Effector memory CD8-positive, alpha-beta T cell (primary cell): ENCODE data around the gene AMOTL2.

Experiments
- ATAC-seq: fragments of 150-1000 bp; cut with Tn5 transposase; replicated peaks from 2 replicates; pipeline ENCODE4 v1.10.0; 2021; ENCODE audit warnings: mild to moderate bottlenecking, moderate library complexity
- DNase-seq, 3 experiments: peaks; one replicate each; pipeline ENCODE4 v3.0.0; 2021
- H3K27ac Mint-ChIP-seq, 2 donors: one replicate each; pipeline ENCODE4 v1.8.0; 2022; ENCODE audit warnings: mild to moderate bottlenecking in 2 of 2, mixed read lengths in 2 of 2, moderate library complexity in 2 of 2
- H3K27me3 Mint-ChIP-seq, 2 donors: one replicate each; pipeline ENCODE4 v1.8.0; 2022; ENCODE audit warnings: mixed read lengths in 2 of 2
- H3K36me3 Mint-ChIP-seq: one replicate; pipeline ENCODE4 v1.8.0; 2022; ENCODE audit warnings: mild to moderate bottlenecking, moderate library complexity, mixed read lengths; ENCODE audit not compliant: insufficient read depth
- H3K4me1 Mint-ChIP-seq, 2 donors: one replicate each; pipeline ENCODE4 v1.8.0; 2022; ENCODE audit warnings: low read depth in 2 of 2, mixed read lengths in 2 of 2
- H3K4me3 Mint-ChIP-seq, 2 donors: one replicate each; pipeline ENCODE4 v1.8.0; 2022; ENCODE audit warnings: mild to moderate bottlenecking in 2 of 2, mixed read lengths in 2 of 2, moderate library complexity in 2 of 2
- H3K9me3 Mint-ChIP-seq, 2 donors: one replicate each; pipeline ENCODE4 v1.8.0; 2022; ENCODE audit warnings: mixed read lengths in 2 of 2

Gene AMOTL2

DNA sequence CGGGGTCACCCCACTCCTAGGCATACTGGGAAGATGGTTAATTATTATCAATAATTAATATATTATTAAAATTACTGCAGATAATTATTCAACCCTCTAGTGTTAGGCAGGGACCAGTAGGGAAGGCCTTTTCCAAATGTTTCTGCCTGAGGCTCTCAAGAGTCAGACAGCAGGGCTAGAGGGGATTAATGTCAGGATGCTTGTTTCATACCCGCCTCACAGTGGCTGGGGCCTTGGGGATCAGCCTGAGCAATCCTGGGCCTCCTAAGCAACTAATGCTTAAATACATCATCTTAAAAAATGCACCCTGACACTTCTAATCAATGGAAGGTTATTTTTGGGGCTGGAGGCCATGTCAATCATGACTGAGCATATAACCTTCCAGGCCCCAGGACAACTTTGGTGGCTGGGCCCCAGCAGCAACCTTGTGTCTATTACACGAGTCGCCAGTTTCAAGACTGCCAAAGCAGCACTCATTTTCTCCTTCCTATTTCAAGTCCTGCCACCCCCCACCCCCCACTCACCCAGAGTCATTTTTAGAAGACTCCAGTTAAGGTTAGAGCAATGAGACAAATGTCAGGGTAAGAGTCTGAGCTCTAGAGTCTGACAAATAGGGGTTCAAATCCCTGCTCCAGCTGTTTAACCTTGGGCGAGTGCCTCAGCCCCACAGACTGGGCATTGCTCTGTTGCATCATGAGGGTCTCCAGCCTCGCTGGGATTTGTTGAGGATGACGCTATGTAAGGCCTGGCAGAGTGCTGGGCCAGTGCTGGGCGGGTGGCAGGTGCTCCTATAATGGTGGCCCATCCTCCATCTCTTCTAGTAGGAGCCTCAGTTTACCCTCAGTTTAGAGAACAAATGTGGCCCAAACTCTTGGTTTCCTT, 6.1 kb downstream of the AMOTL2 start:
- H3K27me3 Mint-ChIP-seq = peaks cover 5 to 12% of the 10 kb centered on the region in 2 donors
- no peak for DNase-seq
- peaks cover 4% of the 10 kb centered on the region for H3K36me3 Mint-ChIP-seq
- H3K4me1 Mint-ChIP-seq = peaks cover 20 to 23% of the 10 kb centered on the region in 2 donors
- no peaks in the 10 kb centered on the region for H3K9me3 Mint-ChIP-seq
- H3K4me3 Mint-ChIP-seq = no peak overlapping the region
- H3K27ac Mint-ChIP-seq = no peak overlapping the region
- no peak for ATAC-seq

DNA sequence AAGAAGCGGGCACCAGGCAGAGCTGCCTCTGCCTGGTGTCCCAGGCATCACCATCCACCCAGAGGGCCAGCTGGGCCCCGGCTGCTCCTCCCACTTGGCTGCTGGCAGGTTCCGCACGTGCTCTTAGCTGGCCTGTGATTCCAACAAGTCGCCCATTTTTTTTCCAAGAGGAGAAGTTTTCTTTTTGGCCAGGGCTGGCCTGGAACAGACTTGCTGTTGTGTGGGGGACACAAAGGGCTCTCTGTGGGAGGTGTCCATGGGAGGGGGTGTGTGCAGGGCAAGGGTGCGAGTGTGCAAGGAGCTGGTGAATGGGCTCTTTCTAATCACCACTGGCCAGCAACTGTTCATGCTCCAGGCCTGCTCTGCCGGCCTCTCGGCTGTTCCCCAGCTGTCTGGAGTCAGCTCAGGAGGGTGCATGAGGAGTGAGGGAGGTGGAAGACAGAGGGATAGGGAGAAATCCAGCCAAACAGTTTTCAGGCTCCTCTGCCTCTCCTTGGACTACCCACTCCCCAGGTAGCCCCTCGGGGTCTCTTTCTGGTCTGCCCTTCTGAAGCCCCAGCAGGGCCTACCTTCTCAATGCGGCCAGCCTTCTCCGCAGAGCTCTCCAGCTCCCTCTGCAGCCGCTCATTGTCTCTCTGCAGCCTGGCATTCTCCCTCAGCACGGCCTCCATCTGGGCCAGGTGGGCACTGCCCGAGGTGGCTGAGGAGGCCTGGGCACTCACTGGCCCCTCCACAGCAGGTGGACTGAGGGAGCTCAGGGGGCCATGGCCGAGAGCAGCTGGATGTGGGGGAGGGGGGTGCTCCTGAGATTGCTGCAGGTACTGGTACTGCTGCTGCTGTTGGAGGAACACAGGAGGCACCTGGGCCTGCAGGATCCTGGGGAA, 7.1 kb downstream of the AMOTL2 start:
- Mint-ChIP-seq H3K27me3 (peaks cover 3 to 5% of the 10 kb centered on the region in 2 donors), H3K4me3 (no peak overlapping the region), H3K9me3 (no peaks in the 10 kb centered on the region), H3K4me1 (peaks cover 20 to 23% of the 10 kb centered on the region in 2 donors), H3K36me3 (peaks cover 4% of the 10 kb centered on the region), H3K27ac (no peak overlapping the region)
- no peak for ATAC-seq
- DNase-seq = no peak

DNA sequence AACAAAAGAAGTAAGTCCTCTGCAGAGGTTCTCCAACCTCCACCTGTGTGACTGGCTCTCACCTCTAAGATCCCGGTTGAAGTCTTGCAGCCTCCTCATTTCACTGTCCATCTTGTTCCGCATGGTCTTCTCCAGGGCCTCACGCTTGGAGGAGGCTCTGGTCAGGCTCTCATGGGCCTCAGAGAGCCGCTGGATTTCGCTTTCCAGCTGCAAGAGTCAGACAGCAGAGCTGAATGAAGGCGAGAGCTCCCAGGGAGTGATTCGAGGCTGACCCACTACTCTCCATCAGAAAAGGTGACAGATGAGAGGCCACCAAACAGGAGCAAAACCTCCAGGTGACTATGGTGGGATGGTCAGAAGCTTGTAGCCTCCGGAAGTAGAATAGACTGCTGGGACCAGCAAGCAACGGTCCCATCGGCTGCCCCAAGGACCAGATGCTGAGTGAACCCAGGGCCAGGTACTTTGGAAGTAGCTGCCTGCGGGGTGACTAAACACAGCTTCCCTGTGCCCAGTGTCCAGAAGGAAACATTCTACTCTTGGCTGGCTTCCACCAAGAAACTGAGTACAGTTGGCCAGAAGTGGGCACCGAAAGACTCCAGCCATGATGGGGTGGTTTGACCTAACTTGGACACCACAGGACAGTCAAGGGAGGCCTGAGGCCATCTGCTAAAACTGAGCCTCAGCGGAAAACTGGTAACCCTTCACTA, 7.9 kb downstream of the AMOTL2 start:
- H3K9me3 Mint-ChIP-seq = no peaks in the 10 kb centered on the region
- peaks cover 4% of the 10 kb centered on the region for H3K36me3 Mint-ChIP-seq
- H3K4me1 Mint-ChIP-seq = peaks cover 20 to 23% of the 10 kb centered on the region in 2 donors
- H3K4me3 Mint-ChIP-seq = no peak overlapping the region
- peaks cover 0 to 3% of the 10 kb centered on the region in 2 donors for H3K27me3 Mint-ChIP-seq
- ATAC-seq (no peak), DNase-seq (no peak)
- H3K27ac Mint-ChIP-seq = peak overlapping the region in 1 of 2 donors; percentile 53

DNA sequence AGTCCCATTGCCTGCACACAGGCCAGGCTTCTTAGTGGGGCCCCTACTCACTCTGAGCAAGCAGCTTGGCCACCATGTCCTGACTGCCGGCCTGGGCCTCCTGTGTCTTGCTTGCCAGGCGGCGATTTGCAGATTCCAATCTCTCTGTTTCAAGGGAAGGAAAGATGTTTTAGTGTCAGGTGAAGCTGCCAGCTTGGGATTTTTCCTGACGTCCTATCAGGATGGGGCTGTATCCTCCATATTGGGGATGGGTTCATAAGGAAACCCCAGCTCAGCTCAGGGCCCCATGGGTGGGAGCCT, 8.5 kb downstream of the AMOTL2 start:
- ATAC-seq (no peak), DNase-seq (no peak)
- Mint-ChIP-seq H3K4me3 (peak overlapping the region in 1 of 2 donors; percentile 79), H3K27ac (peak overlapping the region in 1 of 2 donors; percentile 85), H3K4me1 (peaks cover 20 to 23% of the 10 kb centered on the region in 2 donors), H3K36me3 (peaks cover 4% of the 10 kb centered on the region), H3K27me3 (no peaks in the 10 kb centered on the region), H3K9me3 (no peaks in the 10 kb centered on the region)

DNA sequence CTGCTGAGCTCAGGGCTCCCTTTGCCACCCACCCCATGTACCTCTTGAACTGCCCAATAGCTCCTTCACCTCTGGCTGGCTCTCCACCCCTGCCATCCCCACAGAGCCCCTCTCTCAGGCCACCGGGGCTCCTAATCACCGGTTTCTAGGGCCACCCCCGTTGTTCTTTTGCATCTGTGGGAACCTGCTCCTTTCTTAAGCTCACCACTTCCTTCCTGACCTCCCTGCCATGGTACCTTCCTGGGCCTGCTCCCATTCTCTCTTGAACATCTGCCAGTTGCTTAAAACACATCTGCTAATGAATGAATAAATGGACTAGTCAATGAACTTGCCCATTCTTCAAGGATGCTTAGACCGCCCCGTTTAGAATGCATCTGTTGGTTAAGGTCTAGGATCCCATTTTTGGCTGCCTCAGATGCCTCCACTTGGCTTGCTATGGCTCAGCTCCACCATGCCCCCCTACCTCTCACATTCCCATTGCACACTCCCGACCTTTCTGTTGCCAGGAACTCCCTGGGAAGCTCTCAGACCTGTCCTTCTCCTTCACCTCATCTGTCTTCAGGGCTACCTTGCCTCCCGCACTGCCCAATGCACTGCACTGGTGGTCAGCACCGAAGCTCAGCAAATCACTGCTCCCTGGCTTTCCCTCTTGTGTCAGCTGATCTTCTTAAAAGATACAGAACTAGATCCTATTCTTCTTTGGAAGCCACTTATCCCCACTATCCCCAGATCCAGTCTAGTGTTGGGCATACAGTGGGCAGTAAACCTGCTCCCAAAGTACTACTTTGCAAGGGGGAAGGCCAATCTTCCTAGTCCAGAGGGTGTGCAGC, 9.1 kb downstream of the AMOTL2 start:
- peaks cover 0 to 5% of the 10 kb centered on the region in 2 donors for H3K27me3 Mint-ChIP-seq
- DNase-seq = no peak
- peak overlapping the region; percentile 82 to 85 for H3K27ac Mint-ChIP-seq
- H3K4me3 Mint-ChIP-seq = peak overlapping the region; percentile 79 to 85
- ATAC-seq = peak; percentile 27
- no peaks in the 10 kb centered on the region for H3K9me3 Mint-ChIP-seq
- peaks cover 4% of the 10 kb centered on the region for H3K36me3 Mint-ChIP-seq
- peaks cover 20 to 23% of the 10 kb centered on the region in 2 donors for H3K4me1 Mint-ChIP-seq

DNA sequence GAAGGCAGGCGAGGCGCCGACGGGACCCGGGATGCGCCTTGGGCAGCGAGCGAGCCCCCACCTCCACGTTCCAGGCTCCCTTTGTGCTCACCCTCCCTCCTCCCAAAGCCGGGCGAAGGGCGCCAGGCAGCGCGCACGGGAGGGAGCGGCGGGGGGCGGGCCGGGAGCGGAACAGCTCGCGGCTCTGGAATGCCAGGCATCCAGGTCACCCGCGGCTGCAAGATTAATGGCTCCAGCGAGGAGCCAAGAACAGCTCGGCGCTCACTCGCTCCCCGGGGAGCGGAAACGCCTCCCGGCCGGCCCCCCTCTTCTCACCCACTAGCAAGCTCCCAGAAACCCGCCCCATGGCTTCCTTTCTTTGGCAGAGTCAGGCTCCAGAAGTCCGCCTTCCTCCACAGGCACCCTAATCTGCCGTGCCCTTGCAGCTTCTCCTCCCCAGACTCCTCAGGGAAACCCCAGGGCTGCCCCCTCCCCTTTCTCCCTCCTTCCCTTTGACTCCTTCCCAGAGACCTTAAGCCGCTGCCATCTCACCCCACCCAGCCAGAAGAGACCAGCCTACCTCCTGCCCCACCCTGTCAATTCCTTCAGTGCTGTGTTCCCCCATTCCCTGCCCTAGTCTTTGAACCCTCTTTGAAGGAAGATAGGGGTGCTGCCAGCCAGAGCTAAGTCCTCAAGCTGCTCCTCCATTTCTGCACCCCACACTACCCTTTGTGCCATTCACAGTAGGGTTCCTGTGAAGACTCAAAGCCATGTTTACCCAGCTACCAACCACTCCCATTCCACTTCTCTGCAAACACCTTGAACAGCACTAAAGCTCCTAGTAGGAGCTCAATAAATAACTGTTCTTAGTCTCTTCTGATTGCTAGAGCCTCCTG, 9.9 kb downstream of the AMOTL2 start:
- ATAC-seq (peak; percentile 67), DNase-seq (no peak)
- Mint-ChIP-seq H3K9me3 (no peaks in the 10 kb centered on the region), H3K4me1 (peaks cover 20 to 23% of the 10 kb centered on the region in 2 donors), H3K27ac (peak overlapping the region; percentile 82 to 85), H3K27me3 (peaks cover 0 to 9% of the 10 kb centered on the region in 2 donors), H3K36me3 (peaks cover 4% of the 10 kb centered on the region), H3K4me3 (peak overlapping the region; percentile 79 to 85)

DNA sequence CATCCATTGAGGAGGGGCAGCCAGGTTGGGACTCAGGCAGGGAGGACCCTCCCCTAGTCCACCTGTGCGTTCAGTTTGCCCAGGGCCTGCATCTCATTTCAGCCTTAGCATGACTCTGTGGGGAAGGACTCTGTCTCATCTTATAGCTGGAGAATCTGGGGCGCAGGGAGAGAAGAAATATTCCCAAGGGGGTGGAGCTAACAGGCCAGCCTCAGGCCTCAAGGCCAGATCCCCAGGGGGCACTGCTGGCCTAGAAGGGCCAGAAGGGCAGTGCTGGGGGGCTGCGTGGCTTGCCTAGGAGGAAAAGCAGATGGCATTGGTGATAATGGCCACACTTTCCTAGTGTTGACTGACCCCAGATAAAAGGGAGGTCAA, 10.9 kb downstream of the AMOTL2 start:
- H3K36me3 Mint-ChIP-seq = peaks cover 4% of the 10 kb centered on the region
- no peaks in the 10 kb centered on the region for H3K9me3 Mint-ChIP-seq
- peaks cover 0 to 9% of the 10 kb centered on the region in 2 donors for H3K27me3 Mint-ChIP-seq
- H3K4me3 Mint-ChIP-seq = peak overlapping the region; percentile 79 to 85
- H3K27ac Mint-ChIP-seq = peak overlapping the region; percentile 82 to 85
- peaks cover 20 to 23% of the 10 kb centered on the region in 2 donors for H3K4me1 Mint-ChIP-seq
- no peak for DNase-seq
- no peak for ATAC-seq

DNA sequence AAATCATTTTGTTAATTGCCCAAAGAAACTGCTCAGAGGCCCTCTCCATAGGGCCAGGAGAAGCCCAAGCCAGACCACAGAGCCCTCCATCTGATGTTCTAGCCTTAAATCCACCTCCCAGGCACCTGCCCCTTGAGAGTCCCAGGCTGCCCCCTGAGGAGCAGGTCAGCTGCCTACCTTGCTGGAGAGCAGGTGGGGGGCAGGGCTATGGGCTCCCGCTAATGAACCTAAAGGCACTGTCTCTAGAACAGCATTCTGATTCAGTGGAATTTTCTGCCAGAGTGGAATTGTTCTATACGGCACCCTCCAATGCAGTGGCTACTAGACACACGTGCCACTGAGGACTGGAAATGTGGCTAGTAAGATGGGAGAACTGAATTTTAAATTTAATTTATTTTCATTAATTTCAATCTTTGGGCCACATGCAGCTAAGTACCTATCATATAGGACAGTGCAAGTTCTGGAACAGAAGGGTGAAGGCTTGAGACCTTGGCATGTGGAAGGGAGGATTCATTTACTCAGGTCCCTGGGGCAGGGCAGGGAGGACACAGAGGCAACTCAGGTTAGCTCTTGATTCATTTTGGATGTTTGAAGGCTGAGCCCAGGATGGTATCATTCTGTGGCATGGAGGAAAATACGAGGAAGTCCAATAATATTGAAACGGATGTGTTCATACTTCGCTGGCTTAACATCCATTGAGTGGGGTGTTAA, 11.4 kb downstream of the AMOTL2 start:
- DNase-seq (no peak), ATAC-seq (no peak)
- peaks cover 20 to 23% of the 10 kb centered on the region in 2 donors for H3K4me1 Mint-ChIP-seq
- H3K9me3 Mint-ChIP-seq = no peaks in the 10 kb centered on the region
- H3K27me3 Mint-ChIP-seq = peaks cover 0 to 9% of the 10 kb centered on the region in 2 donors
- H3K4me3 Mint-ChIP-seq = peak overlapping the region; percentile 79 to 85
- peak overlapping the region in 1 of 2 donors; percentile 82 for H3K27ac Mint-ChIP-seq
- H3K36me3 Mint-ChIP-seq = peaks cover 4% of the 10 kb centered on the region

DNA sequence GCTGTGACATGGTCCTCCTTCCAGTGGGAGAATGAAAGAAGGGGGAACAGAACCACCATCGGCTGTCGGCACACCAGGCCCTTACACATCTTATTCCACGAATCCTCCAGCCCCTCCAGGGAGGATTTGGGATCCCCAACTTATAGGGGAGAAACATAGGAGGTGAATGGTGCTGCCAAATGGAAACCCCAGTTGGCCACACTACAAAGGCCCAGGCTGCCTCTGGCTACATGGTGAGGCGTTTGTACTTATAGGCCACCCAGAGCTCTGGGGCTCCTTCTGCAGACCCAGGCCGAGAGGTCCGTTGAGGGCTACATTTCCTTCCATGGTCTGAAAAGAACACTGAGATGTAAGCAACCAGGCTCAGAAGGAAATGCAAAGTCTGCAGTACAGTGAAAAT, 12.0 kb downstream of the AMOTL2 start:
- H3K27ac Mint-ChIP-seq = no peak overlapping the region
- H3K9me3 Mint-ChIP-seq = no peaks in the 10 kb centered on the region
- no peak overlapping the region for H3K4me3 Mint-ChIP-seq
- peaks cover 20 to 23% of the 10 kb centered on the region in 2 donors for H3K4me1 Mint-ChIP-seq
- peaks cover 0 to 9% of the 10 kb centered on the region in 2 donors for H3K27me3 Mint-ChIP-seq
- peaks cover 4% of the 10 kb centered on the region for H3K36me3 Mint-ChIP-seq
- ATAC-seq (no peak), DNase-seq (no peak)

DNA sequence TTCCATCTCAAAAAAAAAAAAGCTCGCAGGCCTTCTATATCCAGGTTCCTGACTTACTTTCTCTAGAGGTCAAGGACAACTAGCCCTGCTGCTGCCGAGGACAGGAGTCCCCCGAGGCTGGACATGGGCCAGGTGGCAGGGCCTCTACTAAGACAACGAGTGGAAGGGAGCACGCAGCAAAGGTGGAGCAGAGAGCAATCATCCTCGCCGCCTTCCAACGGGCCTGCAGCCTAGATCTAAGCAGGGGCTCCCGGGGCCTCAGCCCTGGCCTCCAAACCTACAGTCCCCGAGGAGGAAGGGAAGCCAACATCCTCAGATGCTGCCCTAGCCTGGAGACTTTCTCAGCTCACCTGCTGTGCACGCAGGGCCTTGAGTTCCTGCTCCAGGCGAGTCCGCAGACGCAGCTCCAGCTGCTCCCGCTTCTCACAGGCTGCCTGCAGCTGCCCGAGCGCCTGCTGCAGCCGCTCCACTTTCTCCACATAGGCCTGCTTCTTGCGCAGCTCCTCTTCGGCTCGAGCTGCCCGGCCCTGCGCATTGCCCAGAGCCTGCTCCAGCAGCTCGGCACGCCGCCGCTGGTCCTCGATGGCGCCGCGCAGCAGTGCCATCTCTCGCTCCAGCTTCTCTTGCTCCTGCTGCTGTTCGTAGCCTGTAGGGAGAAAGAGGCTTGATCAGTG, 12.9 kb downstream of the AMOTL2 start:
- ATAC-seq (no peak), DNase-seq (no peak)
- Mint-ChIP-seq H3K27ac (no peak overlapping the region), H3K27me3 (peaks cover 0 to 17% of the 10 kb centered on the region in 2 donors), H3K4me1 (peaks cover 20 to 23% of the 10 kb centered on the region in 2 donors), H3K36me3 (peaks cover 4% of the 10 kb centered on the region), H3K9me3 (no peaks in the 10 kb centered on the region), H3K4me3 (no peak overlapping the region)

DNA sequence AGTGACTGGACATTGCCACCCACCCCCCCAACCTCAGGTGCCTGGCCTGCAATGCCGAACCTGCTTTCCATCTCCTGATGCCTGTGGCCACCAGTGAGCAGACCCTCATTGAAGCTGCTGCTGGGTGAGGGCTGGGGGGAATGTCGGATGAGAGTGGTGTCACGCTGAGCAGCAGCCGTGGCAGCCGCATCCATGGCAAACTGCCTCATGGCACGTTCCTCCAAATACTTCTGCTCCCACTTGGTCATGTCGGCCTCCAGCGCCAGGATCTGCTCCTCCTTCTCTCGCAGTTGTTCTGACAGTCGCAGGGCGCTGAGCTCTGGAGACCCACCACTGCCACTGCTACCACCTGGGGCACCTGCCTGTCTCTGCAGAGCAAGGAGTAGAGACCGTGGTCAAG, 14.2 kb downstream of the AMOTL2 start:
- peaks cover 0 to 17% of the 10 kb centered on the region in 2 donors for H3K27me3 Mint-ChIP-seq
- H3K4me1 Mint-ChIP-seq = peaks cover 11 to 17% of the 10 kb centered on the region in 2 donors
- H3K9me3 Mint-ChIP-seq = no peaks in the 10 kb centered on the region
- H3K4me3 Mint-ChIP-seq = no peak overlapping the region
- H3K36me3 Mint-ChIP-seq = no peaks in the 10 kb centered on the region
- no peak for ATAC-seq
- DNase-seq = no peak
- no peak overlapping the region for H3K27ac Mint-ChIP-seq
